T-helper 17 cell (primary cell): ENCODE measurements around the gene CALM1. TPM values are rescaled to one million over a fixed set of nuclear protein-coding genes. Genes with fewer than 3 reads are reported as not detected.

Source experiments
- ATAC-seq: fragments of 150-1000 bp; cut with Tn5 transposase; 2 replicates; pipeline ENCODE4 v1.10.0; 2021; ENCODE audit warnings: mild to moderate bottlenecking, moderate library complexity
- DNase-seq, 3 donors: peaks; one replicate each; pipeline versions ENCODE4 v3.0.0 to v3.0.0-alpha.2; 2020 to 2021
- H3K9me3 ChIP-seq: one replicate; pipeline ENCODE4 v1.7.0; 2013; ENCODE audit warnings: low read length, mild to moderate bottlenecking; ENCODE audit not compliant: control insufficient read depth, poor library complexity, severe bottlenecking
- H3K27ac Mint-ChIP-seq: one replicate; pipeline ENCODE4 v1.8.0; 2022; ENCODE audit warnings: mild to moderate bottlenecking, moderate library complexity, mixed read lengths
- H3K27me3 Mint-ChIP-seq: one replicate; pipeline ENCODE4 v1.8.0; 2022; ENCODE audit warnings: mixed read lengths
- H3K36me3 Mint-ChIP-seq: one replicate; pipeline ENCODE4 v1.8.0; 2022; ENCODE audit warnings: low read depth, mixed read lengths
- H3K4me1 Mint-ChIP-seq: one replicate; pipeline ENCODE4 v1.8.0; 2022; ENCODE audit warnings: mild to moderate bottlenecking, mixed read lengths
- H3K4me3 Mint-ChIP-seq: one replicate; pipeline ENCODE4 v1.8.0; 2022; ENCODE audit warnings: mild to moderate bottlenecking, moderate library complexity, mixed read lengths
- total RNA-seq, 4 donors: library from RNA in 2 of 4; stranded (reverse) in 2 of 4; gene quantifications; one replicate each; pipeline ENCODE4 v1.2.3 and lab custom pipeline; 2022 to 2026

The CALM1 gene
- total RNA-seq, 2 donors from 2014 or later: 872 to 886 TPM

DNA sequence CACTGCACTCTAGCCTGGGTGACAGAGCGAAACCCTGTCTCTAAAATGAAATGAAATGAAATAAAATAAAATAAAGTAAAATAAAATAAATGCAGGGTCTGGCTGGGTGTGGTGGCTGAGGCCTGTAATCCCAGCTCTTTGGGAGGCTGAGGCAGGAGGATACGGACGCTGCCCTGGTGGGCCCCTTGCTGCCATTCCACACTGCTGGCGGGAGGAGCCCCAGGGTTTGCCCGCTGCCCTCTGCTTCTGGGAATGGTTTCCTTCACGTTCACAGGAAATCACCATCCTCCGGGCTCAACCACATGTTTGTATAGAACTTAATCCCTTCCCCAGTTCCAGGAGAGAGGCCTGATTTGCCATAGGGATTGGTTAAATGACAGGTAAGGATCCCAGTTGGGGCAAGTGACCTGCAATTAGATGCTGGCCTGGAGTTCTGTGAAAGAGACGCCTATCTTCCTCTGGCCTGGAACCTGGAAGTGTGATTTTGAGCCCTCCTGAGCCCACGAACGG lies 29.3 kb downstream of the CALM1 start:
- Mint-ChIP-seq H3K4me3 (no peak overlapping the region), H3K27me3 (peaks cover 4% of the 10 kb centered on the region), H3K36me3 (no peaks in the 10 kb centered on the region), H3K27ac (no peak overlapping the region), H3K4me1 (peaks cover 2% of the 10 kb centered on the region)
- DNase-seq: no peak
- ATAC-seq: no peak
- no peaks in the 10 kb centered on the region for H3K9me3 ChIP-seq

- Mint-ChIP-seq H3K4me1 (peaks cover 2% of the 10 kb centered on the region), H3K36me3 (no peaks in the 10 kb centered on the region)
- ATAC-seq: no peak
These were observed 29.8 kb downstream of the CALM1 start for GRCh38 chr14:90426663-90427062.

GRCh38 chr14:90427848-90428426 lies 31.1 kb downstream of the CALM1 start:
- no peak for DNase-seq
- Mint-ChIP-seq H3K36me3 (no peaks in the 10 kb centered on the region), H3K27ac (no peak overlapping the region), H3K4me1 (peaks cover 2% of the 10 kb centered on the region), H3K27me3 (peaks cover 4% of the 10 kb centered on the region), H3K4me3 (no peak overlapping the region)
- ATAC-seq: no peak
- no peaks in the 10 kb centered on the region for H3K9me3 ChIP-seq

More at GRCh38 chr14:90426663-90427062, 29.8 kb downstream of the CALM1 start:
- H3K4me3 Mint-ChIP-seq: no peak overlapping the region
- peaks cover 4% of the 10 kb centered on the region for H3K27me3 Mint-ChIP-seq
- DNase-seq: no peak
- H3K9me3 ChIP-seq: no peaks in the 10 kb centered on the region
- peak overlapping the region; percentile 67 for H3K27ac Mint-ChIP-seq

GRCh38 chr14:90428676-90429075 lies 31.8 kb downstream of the CALM1 start:
- H3K27ac Mint-ChIP-seq: no peak overlapping the region
- H3K27me3 Mint-ChIP-seq: peaks cover 4% of the 10 kb centered on the region
- no peak for ATAC-seq
- H3K36me3 Mint-ChIP-seq: no peaks in the 10 kb centered on the region
- H3K4me3 Mint-ChIP-seq: no peak overlapping the region
- peaks cover 2% of the 10 kb centered on the region for H3K4me1 Mint-ChIP-seq
- DNase-seq: no peak
- no peaks in the 10 kb centered on the region for H3K9me3 ChIP-seq

DNA sequence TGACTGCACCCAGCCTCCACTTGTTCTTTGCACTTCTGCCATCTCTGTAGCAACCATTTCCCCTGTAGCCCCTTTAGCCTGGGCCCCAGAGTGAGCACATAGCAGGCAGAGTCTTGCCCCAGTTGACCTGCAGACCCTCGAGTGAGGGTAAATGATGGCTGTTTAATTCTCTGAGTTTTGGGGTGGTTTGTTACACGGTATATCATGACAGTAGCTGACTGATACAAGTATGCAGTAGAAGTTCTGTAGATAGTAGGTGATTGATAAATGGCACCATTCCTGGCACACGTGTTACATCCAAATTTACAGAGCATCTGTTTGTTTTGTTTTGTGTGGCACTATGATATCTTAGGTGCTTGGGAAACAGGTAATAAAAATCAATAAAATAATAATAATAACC lies 32.4 kb downstream of the CALM1 start:
- no peak for DNase-seq
- ATAC-seq: no peak
- H3K9me3 ChIP-seq: no peaks in the 10 kb centered on the region
- H3K4me1 Mint-ChIP-seq: peaks cover 2% of the 10 kb centered on the region
- no peaks in the 10 kb centered on the region for H3K36me3 Mint-ChIP-seq
- peaks cover 8% of the 10 kb centered on the region for H3K27me3 Mint-ChIP-seq
- no peak overlapping the region for H3K27ac Mint-ChIP-seq
- no peak overlapping the region for H3K4me3 Mint-ChIP-seq

DNA sequence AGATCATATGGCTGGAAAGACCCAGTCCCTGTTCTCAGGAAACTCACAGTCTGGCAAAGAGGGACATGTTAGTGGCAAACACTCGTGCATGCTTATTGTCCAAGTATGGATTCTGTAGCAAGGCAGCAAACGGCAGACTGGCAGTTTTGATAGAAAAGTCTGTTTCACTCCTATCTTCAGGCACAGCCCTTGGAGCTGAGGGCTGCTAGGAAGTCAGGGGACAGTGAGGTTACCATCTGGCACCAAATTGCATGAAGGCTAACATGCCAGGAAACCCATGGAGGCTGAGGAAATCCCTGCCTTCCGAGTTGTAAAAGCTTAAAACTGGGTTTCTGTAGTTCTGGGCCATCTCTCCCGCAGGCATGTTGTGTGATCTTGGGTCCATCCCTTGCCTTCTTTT lies 32.9 kb downstream of the CALM1 start:
- Mint-ChIP-seq H3K36me3 (no peaks in the 10 kb centered on the region), H3K4me3 (no peak overlapping the region), H3K27ac (no peak overlapping the region), H3K27me3 (peaks cover 11% of the 10 kb centered on the region), H3K4me1 (peaks cover 2% of the 10 kb centered on the region)
- ATAC-seq (no peak), DNase-seq (no peak)
- no peaks in the 10 kb centered on the region for H3K9me3 ChIP-seq

GRCh38 chr14:90434370-90435020 lies 37.7 kb downstream of the CALM1 start:
- no peak overlapping the region for H3K27ac Mint-ChIP-seq
- H3K4me3 Mint-ChIP-seq: no peak overlapping the region
- H3K4me1 Mint-ChIP-seq: peaks cover 3% of the 10 kb centered on the region
- ATAC-seq: no peak
- DNase-seq: no peak
- peaks cover 18% of the 10 kb centered on the region for H3K27me3 Mint-ChIP-seq
- no peaks in the 10 kb centered on the region for H3K9me3 ChIP-seq
- H3K36me3 Mint-ChIP-seq: no peaks in the 10 kb centered on the region

DNA sequence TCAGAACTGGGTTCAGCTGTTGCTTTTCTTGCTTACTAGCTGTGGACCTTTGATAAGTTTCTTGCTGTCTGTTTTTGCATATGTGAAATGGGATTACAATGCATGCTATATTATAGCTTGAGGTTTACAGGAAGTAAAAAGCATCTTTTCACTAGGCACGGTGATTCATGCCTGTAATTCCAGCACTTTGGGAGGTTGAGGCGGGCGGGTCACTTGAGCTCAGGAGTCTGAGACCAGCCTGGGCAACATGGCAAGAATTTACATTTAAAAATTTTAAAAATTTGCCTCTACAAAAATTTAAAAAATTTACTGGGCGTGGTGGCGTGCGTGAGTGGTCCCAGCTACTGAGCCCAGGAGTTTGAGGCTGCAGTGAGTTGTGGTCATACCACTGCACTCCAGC lies 42.0 kb downstream of the CALM1 start:
- no peak overlapping the region for H3K27ac Mint-ChIP-seq
- peaks cover 33% of the 10 kb centered on the region for H3K27me3 Mint-ChIP-seq
- no peak for DNase-seq
- H3K4me1 Mint-ChIP-seq: peaks cover 4% of the 10 kb centered on the region
- no peak overlapping the region for H3K4me3 Mint-ChIP-seq
- no peaks in the 10 kb centered on the region for H3K9me3 ChIP-seq
- no peaks in the 10 kb centered on the region for H3K36me3 Mint-ChIP-seq
- ATAC-seq: no peak

DNA sequence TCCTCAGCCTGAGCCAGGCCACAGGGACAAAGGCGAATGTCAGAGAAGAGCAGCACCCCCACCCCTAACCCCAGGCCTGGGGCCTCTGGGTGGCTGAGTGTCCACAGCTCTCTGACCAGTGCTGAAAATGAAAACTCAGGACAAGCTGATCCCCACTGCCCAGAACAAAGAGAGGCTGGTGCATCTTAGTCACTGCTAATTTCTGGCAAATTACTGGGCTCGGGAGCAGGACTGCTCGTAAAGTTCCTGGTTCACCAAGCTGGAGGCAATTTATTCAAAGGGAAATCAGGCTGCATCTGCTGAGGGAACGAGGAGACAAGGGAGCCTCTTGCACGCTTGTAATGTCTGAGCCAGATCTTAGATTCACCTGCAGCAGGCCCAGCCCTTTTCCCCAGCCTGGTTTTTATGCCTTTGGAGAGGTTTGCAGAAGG lies 43.2 kb downstream of the CALM1 start:
- H3K27ac Mint-ChIP-seq: peak overlapping the region; percentile 51
- ATAC-seq: no peak
- H3K27me3 Mint-ChIP-seq: peaks cover 25% of the 10 kb centered on the region
- H3K36me3 Mint-ChIP-seq: no peaks in the 10 kb centered on the region
- H3K4me1 Mint-ChIP-seq: peaks cover 6% of the 10 kb centered on the region
- DNase-seq: no peak
- H3K4me3 Mint-ChIP-seq: no peak overlapping the region
- no peaks in the 10 kb centered on the region for H3K9me3 ChIP-seq

DNA sequence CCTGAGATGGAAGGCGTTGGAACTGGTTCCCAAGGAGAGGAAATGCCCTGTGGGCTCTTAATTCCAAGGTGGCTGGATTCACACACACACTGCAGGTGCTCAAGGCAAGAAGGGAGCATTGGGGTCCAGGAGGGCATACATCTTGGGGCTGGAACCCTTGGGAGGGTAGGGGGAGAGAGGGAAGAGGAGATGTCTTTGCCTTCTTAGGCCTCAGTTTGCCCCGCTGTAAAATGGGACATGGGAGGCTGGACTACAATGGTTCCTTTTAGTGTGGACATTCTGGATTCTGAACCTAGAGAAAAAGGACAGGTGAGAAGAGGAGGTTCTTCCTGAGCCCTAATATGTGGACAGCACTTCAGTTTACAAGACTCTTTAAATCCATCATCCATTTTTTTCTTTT lies 43.8 kb downstream of the CALM1 start:
- Mint-ChIP-seq H3K4me3 (no peak overlapping the region), H3K36me3 (no peaks in the 10 kb centered on the region), H3K4me1 (peaks cover 5% of the 10 kb centered on the region), H3K27ac (peak overlapping the region; percentile 51), H3K27me3 (peaks cover 20% of the 10 kb centered on the region)
- ATAC-seq (no peak), DNase-seq (no peak)
- H3K9me3 ChIP-seq: no peaks in the 10 kb centered on the region

- Mint-ChIP-seq H3K27me3 (peaks cover 25% of the 10 kb centered on the region), H3K36me3 (no peaks in the 10 kb centered on the region), H3K4me3 (no peak overlapping the region), H3K27ac (no peak overlapping the region), H3K4me1 (peaks cover 4% of the 10 kb centered on the region)
- DNase-seq (no peak), ATAC-seq (no peak)
- H3K9me3 ChIP-seq: no peaks in the 10 kb centered on the region
These were observed 45.6 kb downstream of the CALM1 start for GRCh38 chr14:90442388-90442787.

DNA sequence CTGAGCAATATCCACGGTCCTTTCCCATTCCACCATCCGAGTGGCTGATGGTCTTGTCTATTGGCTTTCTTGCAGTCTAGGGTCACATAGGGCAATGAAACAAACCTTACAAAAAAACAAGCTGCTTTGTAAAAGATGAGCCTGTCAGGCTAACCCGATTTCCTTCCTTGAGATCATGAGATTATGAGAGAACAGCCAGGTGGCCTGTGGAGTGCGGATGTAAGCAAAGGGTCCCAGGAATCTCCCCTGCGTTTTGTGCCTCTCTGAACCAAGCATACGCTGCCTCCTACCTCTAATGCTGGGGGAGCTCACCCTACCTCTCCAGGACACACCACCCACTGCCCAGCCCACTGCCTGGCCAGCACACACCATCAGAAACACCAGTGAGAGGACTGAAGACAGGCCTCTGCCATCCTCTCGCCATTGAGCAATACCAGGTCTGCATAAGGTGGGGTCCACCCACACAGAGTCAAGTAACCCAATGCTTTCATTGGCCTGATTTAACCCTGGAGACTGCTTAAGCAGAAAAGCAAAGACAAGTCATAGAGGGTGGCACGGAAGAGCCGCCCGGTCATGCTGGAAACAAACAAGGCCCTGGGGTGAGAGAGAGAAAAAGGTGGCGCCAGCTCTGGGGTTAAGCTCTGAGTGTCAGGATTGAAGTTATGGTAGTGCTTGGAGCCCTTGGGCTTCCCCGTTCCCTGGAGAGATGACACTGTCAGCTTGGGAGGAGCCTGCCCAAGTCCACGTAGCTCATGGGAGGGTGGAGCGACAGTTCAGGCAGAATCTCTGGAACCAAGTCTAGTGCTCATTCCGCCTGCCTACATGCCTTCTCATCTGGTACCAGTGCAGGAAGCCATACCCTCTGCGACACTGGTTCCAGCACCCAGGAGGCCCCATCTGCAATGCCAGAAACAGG lies 46.6 kb downstream of the CALM1 start:
- no peaks in the 10 kb centered on the region for H3K9me3 ChIP-seq
- H3K36me3 Mint-ChIP-seq: no peaks in the 10 kb centered on the region
- peaks cover 25% of the 10 kb centered on the region for H3K27me3 Mint-ChIP-seq
- DNase-seq (no peak), ATAC-seq (no peak)
- H3K27ac Mint-ChIP-seq: no peak overlapping the region
- peaks cover 4% of the 10 kb centered on the region for H3K4me1 Mint-ChIP-seq
- H3K4me3 Mint-ChIP-seq: no peak overlapping the region

- H3K9me3 ChIP-seq: no peaks in the 10 kb centered on the region
- Mint-ChIP-seq H3K27me3 (peaks cover 25% of the 10 kb centered on the region), H3K4me3 (no peak overlapping the region), H3K36me3 (no peaks in the 10 kb centered on the region), H3K4me1 (peaks cover 4% of the 10 kb centered on the region), H3K27ac (no peak overlapping the region)
- DNase-seq (no peak), ATAC-seq (no peak)
These were observed 47.4 kb downstream of the CALM1 start for GRCh38 chr14:90444077-90444696.
